Neuron (in vitro differentiated cells): ENCODE data around the gene WDR6.

Source experiments
- H2AFZ ChIP-seq: one replicate; pipeline ENCODE4 v1.6.1; 2013; ENCODE audit warnings: low read depth, mild to moderate bottlenecking, inconsistent platforms, low read length, moderate library complexity
- H3K27me3 ChIP-seq: one replicate; pipeline ENCODE4 v1.6.1; 2013; ENCODE audit warnings: low read length; ENCODE audit not compliant: insufficient read depth
- H3K36me3 ChIP-seq: one replicate; pipeline ENCODE4 v1.6.1; 2013; ENCODE audit warnings: low read length; ENCODE audit not compliant: insufficient read depth
- H3K4me1 ChIP-seq: one replicate; pipeline ENCODE4 v1.6.1; 2013; ENCODE audit warnings: low read length; ENCODE audit not compliant: insufficient read depth
- H3K4me3 ChIP-seq: 2 replicates; pipeline ENCODE4 v1.5.1; 2013; ENCODE audit warnings: mild to moderate bottlenecking, low read length, moderate library complexity
- H3K9me3 ChIP-seq: one replicate; pipeline ENCODE4 v1.6.1; 2013; ENCODE audit warnings: low read length

Gene WDR6, protein sequence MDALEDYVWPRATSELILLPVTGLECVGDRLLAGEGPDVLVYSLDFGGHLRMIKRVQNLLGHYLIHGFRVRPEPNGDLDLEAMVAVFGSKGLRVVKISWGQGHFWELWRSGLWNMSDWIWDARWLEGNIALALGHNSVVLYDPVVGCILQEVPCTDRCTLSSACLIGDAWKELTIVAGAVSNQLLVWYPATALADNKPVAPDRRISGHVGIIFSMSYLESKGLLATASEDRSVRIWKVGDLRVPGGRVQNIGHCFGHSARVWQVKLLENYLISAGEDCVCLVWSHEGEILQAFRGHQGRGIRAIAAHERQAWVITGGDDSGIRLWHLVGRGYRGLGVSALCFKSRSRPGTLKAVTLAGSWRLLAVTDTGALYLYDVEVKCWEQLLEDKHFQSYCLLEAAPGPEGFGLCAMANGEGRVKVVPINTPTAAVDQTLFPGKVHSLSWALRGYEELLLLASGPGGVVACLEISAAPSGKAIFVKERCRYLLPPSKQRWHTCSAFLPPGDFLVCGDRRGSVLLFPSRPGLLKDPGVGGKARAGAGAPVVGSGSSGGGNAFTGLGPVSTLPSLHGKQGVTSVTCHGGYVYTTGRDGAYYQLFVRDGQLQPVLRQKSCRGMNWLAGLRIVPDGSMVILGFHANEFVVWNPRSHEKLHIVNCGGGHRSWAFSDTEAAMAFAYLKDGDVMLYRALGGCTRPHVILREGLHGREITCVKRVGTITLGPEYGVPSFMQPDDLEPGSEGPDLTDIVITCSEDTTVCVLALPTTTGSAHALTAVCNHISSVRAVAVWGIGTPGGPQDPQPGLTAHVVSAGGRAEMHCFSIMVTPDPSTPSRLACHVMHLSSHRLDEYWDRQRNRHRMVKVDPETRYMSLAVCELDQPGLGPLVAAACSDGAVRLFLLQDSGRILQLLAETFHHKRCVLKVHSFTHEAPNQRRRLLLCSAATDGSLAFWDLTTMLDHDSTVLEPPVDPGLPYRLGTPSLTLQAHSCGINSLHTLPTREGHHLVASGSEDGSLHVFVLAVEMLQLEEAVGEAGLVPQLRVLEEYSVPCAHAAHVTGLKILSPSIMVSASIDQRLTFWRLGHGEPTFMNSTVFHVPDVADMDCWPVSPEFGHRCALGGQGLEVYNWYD

DNA sequence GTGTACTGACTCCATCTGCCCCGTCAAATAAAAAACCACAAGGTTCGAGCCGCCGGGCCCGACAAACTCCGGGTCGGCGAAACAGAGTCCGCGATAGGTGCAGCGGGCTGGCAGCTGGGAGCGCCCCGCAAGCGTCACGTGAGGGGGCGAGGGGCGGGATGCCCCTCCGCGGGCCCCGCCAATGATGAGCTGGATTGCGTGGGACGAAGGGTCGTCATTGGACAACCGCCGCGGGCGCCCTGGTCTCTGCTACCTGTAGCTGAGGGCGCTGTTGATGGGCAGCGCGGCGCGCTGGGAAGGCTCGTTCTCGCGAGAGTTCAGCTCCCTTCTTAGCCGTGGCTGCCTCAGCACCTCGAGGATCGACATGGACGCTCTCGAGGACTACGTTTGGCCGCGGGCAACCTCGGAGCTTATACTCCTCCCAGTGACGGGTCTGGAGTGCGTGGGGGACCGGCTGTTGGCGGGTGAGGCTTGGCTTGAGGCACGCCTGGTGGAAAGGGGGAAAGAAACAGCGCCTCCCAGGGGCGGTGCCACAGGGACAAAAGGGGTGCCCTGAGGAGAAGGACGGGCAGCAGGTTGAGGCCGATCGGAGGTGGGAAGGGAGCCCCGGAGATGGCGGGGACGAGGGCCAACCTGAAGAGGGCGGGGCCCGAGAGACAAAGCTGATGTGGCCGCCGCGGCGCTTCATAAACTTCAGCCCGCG lies at the start of gene WDR6:
TSS of gene WDR6 (plus strand) at position 324 of the 703 bp plus-strand sequence. CDS start at position 365, 41 bp downstream.
- no peaks in the 10 kb centered on the region for H3K9me3 ChIP-seq
- no peaks in the 10 kb centered on the region for H3K27me3 ChIP-seq
- peaks cover 11% of the 10 kb centered on the region for H3K36me3 ChIP-seq
- H3K4me3 ChIP-seq: peak within 1 kb of the TSS; percentile 61
- peaks cover 17% of the 10 kb centered on the region for H3K4me1 ChIP-seq
- H2AFZ ChIP-seq: peak within 1 kb of the TSS; percentile 29

DNA sequence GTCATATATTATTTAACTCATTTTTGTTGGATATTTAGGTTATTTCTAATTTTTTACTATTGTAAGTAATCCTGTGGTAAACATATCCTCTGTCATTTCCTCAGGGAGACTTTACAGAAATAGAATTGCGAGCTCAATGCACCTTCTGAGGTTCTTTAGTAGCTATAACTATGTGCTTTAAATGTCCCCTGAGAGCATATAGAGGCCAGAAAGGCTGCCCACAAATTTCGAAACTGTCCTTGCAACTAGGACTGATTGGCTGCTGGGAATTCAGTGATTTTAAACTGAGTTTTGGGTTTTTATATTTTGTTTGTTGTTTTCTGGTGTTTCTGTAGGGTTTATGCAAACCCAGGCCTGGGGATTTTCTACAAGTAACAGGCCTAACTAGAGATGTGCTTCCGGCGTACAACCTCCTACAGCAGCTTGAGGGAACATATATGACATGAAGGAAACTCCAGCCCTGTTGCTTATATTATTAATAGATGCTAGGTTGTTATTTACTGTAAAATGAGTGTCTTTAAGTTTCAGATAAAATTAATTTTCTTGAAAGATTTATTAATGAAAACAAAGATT lies 46.3 kb upstream of the WDR6 start:
- no peaks in the 10 kb centered on the region for H3K9me3 ChIP-seq
- H3K4me1 ChIP-seq: no peaks in the 10 kb centered on the region
- H3K36me3 ChIP-seq: peaks cover 22% of the 10 kb centered on the region
- H2AFZ ChIP-seq: no peak overlapping the region
- H3K4me3 ChIP-seq: no peak overlapping the region
- no peaks in the 10 kb centered on the region for H3K27me3 ChIP-seq

DNA sequence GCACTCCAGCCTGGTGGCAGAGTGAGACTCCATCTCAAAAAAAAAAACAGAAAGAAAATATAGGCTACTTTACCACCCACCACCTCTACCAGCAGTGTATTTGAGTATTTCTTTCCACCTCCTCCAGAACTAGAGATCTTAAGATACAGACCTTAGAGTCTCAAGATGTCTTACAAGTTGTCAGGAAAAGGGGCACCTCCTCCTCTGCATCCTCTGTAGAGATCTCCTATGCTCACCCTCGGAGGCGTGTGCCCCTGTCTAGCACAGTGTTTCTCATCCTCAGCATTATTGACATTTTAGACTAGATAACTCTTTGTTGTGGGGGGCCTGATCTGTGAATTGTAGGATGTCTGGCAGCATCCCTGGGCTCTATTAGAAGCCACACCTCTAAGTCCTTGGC lies 44.9 kb upstream of the WDR6 start:
- no peak overlapping the region for H3K4me3 ChIP-seq
- H3K9me3 ChIP-seq: no peaks in the 10 kb centered on the region
- no peak overlapping the region for H2AFZ ChIP-seq
- H3K36me3 ChIP-seq: peaks cover 35% of the 10 kb centered on the region
- no peaks in the 10 kb centered on the region for H3K27me3 ChIP-seq
- H3K4me1 ChIP-seq: no peaks in the 10 kb centered on the region

DNA sequence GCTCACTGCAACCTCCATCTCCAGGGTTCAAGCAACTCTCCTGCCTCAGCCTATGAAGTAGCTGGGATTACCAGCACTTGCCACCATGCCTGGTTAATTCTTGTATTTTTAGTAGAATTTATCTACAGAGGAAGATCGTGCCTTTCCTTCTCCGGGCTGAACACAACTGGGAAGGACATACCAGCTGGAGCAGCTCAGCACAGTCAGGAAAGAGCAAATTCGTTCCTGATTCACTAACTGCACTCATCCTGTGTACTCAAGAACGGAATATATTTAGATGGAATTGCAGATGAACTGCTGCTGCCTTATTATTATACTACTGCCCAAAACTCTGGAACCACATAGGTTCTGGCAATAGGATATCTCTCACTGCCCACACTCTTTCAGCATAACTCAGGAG lies 44.3 kb upstream of the WDR6 start:
- no peak overlapping the region for H3K4me3 ChIP-seq
- H3K36me3 ChIP-seq: peaks cover 37% of the 10 kb centered on the region
- H3K4me1 ChIP-seq: no peaks in the 10 kb centered on the region

DNA sequence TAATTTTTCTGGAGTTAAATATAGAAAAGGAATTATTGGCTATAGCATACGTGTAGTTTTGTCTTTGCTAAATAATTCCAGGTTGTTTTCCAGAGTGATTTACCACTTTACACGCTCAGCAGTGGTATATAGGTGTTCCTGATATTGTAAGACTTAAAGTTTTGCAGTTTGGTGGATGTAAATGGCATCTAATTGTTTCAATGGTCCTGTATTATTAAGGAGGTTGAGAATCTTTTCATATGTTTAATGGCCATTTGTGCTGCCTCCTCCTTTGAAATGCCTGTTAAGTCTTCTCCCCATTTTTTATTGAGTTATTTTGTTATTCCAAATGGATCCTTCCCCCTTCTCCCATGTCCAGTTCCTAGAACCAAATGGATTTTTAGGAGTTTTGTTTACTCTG lies 43.6 kb upstream of the WDR6 start:
- H3K4me3 ChIP-seq: no peak overlapping the region
- H2AFZ ChIP-seq: no peak overlapping the region
- no peaks in the 10 kb centered on the region for H3K4me1 ChIP-seq
- H3K36me3 ChIP-seq: peaks cover 39% of the 10 kb centered on the region
- no peaks in the 10 kb centered on the region for H3K27me3 ChIP-seq
- no peaks in the 10 kb centered on the region for H3K9me3 ChIP-seq

More for the DNA sequence above, 44.3 kb upstream of the WDR6 start:
- no peak overlapping the region for H2AFZ ChIP-seq
- H3K27me3 ChIP-seq: no peaks in the 10 kb centered on the region
- H3K9me3 ChIP-seq: no peaks in the 10 kb centered on the region

DNA sequence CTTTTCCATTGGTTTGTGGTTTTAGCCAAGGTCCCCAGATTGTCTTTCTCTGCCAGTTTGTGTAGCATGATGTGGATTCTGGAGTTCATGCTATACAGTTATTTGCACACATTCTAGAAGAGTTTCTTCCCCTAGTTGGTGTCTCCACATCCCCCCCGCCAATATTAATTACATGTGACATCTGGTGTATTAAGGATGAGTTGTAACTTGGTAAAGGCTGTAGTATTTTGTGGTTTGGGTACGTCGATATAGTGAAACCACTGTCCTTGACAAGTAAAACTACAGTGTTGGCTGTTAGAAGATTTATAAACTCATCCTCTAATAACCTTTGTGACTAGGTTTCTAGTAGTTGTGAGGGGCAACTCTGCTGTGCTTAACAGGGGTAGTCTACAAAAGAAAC lies 40.8 kb upstream of the WDR6 start:
- Histone ChIP-seq H3K36me3 (peaks cover 61% of the 10 kb centered on the region), H2AFZ (no peak overlapping the region), H3K27me3 (no peaks in the 10 kb centered on the region)

DNA sequence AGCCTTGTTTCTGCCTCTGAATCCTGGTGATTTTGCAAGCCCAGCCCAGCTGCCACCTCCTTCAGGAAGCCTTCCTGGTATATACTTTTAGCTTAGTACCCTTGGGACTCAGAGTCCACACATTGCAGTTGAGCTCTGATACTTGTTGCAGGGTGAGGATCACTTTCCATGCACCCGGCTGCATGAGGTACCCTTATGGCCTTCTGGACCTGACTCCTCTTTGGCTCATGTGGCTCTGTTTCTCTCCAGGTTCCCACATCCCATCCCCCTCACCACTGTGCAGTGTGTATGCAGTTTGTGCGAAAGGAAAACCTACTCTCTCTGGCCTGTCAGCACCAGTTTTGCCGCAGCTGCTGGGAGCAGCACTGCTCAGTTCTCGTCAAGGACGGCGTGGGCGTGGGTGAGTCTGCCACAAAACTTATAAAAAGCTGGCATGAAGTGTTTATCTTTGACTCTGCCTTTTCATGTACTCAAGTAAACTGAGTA lies 40.3 kb upstream of the WDR6 start:
- H3K4me1 ChIP-seq: no peaks in the 10 kb centered on the region
- H3K36me3 ChIP-seq: peaks cover 67% of the 10 kb centered on the region
- no peaks in the 10 kb centered on the region for H3K9me3 ChIP-seq
- no peak overlapping the region for H3K4me3 ChIP-seq
- H3K27me3 ChIP-seq: no peaks in the 10 kb centered on the region
- no peak overlapping the region for H2AFZ ChIP-seq

More for the DNA sequence above, 40.8 kb upstream of the WDR6 start:
- Histone ChIP-seq H3K9me3 (no peaks in the 10 kb centered on the region), H3K4me3 (no peak overlapping the region), H3K4me1 (no peaks in the 10 kb centered on the region)

DNA sequence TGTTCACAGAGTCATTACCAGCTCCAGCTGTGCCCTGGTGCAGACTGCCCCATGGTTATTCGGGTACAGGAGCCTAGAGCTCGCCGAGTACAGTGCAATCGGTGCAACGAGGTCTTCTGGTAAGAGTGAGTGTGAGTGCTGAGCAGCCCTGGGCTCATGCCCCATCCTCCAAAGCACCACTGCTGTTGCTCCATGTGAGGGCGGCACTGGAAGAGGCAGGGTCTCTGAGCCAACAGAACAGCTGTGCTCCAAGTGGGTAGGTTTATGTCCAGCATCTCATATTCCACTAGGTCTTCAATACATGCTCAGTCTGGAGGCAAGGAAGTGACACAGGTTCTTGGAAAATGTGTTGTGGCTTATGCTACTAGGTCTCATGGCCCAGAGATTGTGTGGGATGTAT lies 36.6 kb upstream of the WDR6 start:
- Histone ChIP-seq H3K4me1 (no peaks in the 10 kb centered on the region), H3K36me3 (peaks cover 83% of the 10 kb centered on the region), H3K4me3 (no peak overlapping the region), H2AFZ (no peak overlapping the region), H3K27me3 (no peaks in the 10 kb centered on the region), H3K9me3 (no peaks in the 10 kb centered on the region)

DNA sequence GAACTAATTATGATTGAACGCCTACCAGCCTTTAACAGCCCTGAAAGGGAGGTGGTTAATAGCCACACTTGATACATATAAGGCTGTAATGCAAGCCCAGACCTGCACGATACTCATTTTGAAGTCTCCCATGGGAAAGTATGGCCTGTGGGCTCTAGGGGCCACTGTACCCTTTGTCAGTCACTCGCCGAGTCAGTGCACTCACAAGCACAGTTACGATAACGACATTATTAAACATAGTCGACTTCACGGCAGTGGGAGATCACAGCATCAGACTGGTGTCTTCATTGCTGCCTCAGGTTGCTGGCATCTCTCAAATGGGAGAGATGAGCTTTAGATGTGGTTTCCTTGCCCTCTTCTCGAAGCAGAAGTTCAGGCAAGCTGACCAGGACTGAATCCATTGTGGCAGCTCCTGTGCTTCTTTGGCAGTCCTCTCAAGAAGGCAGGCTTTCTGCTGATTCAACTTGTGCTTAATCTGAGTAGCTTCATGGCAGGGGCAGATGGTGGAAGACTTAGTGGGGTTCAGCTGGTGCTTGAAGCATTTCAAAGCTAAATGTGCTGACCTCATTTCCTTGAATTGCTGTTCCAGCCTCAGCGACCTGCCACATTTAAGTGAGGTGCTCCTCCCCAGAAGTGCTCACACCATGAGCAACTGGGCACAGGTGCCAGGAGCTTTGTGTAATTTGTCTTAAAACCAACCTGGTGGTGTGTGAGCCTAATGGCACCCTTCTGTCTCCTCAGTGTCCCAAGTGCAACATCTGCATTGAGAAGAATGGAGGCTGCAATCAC lies 32.9 kb upstream of the WDR6 start:
- no peaks in the 10 kb centered on the region for H3K9me3 ChIP-seq
- no peak overlapping the region for H2AFZ ChIP-seq
- peaks cover 77% of the 10 kb centered on the region for H3K36me3 ChIP-seq

DNA sequence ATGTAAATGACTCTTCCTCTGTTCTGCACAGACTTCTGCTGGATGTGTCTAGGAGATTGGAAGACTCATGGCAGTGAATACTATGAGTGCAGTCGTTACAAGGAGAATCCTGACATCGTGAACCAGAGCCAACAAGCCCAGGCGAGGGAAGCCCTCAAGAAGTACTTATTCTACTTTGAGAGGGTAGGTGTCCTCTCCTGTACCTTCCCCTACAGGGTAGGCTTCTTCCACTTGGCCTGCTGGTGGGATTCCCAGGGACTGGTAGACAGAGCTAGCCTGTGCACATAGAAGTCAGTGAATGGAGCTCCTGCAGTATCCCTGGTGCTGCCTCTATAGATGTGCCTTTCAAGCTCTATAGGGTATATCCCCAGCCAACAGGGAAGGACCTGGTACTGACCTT lies 27.7 kb upstream of the WDR6 start:
- H3K27me3 ChIP-seq: no peaks in the 10 kb centered on the region
- no peak overlapping the region for H2AFZ ChIP-seq
- no peaks in the 10 kb centered on the region for H3K9me3 ChIP-seq
- H3K4me3 ChIP-seq: no peak overlapping the region
- no peaks in the 10 kb centered on the region for H3K4me1 ChIP-seq
- H3K36me3 ChIP-seq: peaks cover 70% of the 10 kb centered on the region

More for the DNA sequence above, 32.9 kb upstream of the WDR6 start:
- H3K27me3 ChIP-seq: no peaks in the 10 kb centered on the region
- H3K4me1 ChIP-seq: no peaks in the 10 kb centered on the region
- H3K4me3 ChIP-seq: no peak overlapping the region

DNA sequence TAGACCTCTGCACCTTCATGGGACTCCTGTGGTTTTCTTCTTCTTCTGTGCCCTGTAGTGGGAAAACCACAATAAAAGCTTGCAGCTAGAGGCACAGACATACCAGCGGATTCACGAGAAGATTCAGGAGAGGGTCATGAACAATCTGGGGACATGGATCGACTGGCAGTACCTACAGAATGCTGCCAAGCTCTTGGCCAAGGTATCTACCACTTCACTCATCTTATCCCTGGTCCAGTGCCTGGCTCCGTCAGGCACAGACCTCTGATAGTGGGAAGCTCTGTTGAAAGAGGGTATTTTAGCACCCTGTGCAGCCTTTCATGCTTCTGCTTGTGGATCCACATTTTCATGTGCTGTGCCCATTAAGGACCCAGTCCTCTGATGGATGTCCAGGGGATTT lies 26.9 kb upstream of the WDR6 start:
- no peak overlapping the region for H3K4me3 ChIP-seq
- no peaks in the 10 kb centered on the region for H3K4me1 ChIP-seq
- no peaks in the 10 kb centered on the region for H3K27me3 ChIP-seq
- H3K9me3 ChIP-seq: no peaks in the 10 kb centered on the region
- H3K36me3 ChIP-seq: peaks cover 70% of the 10 kb centered on the region
- H2AFZ ChIP-seq: no peak overlapping the region

DNA sequence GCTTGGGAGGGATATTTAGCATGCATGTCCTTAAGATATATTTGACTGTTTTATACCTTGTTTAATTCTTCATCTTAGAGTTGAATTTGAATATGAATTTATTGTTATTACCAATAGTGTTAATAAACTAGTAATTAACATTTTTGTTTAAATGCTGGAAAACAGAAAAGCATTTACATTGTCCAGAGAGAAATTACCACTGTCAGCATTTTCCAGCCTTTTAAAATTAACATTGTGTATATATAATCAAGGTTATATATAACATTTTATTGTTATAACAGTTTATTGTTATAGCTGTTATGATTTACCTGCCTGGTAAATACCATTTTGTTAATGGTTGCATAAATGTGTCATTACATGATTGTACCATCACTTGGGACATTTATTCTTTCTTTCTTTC lies 25.2 kb upstream of the WDR6 start:
- no peaks in the 10 kb centered on the region for H3K4me1 ChIP-seq
- no peak overlapping the region for H2AFZ ChIP-seq
- H3K9me3 ChIP-seq: no peaks in the 10 kb centered on the region
- H3K27me3 ChIP-seq: no peaks in the 10 kb centered on the region
- H3K4me3 ChIP-seq: no peak overlapping the region
- peaks cover 63% of the 10 kb centered on the region for H3K36me3 ChIP-seq
